WTC11 (cell line): Measurements from ENCODE around the gene ZNF503. TPM values are rescaled to one million over a fixed set of nuclear protein-coding genes. Genes with fewer than 3 reads are reported as not detected.

ENCODE experiments used
- ATAC-seq: fragments of 200-7000 bp; cut with Tn5 transposase; 2 replicates; pipeline ENCODE4 v1.10.0; 2021; ENCODE audit warnings: mild to moderate bottlenecking, moderate library complexity
- CTCF ChIA-PET: fragments of 300-600 bp; sonication (Branson Sonifier 250); formaldehyde crosslinking; loops from one replicate; lab custom pipeline; 2021; ENCODE audit warnings: antibody characterized with exemption; lab: Charles Lee
- POLR2A ChIA-PET: fragments of 350-600 bp; sonication (Branson Sonifier 250); formaldehyde crosslinking; loops from one replicate; lab custom pipeline; 2021; ENCODE audit warnings: antibody characterized with exemption; lab: Charles Lee
- DNase-seq: peaks from one replicate; pipeline ENCODE4 v3.0.0; 2021; ENCODE audit warnings: low spot score
- H3K27ac Mint-ChIP-seq: 2 replicates; pipeline ENCODE4 v1.8.0; 2021; ENCODE audit warnings: mixed read lengths
- H3K27me3 Mint-ChIP-seq: 2 replicates; pipeline ENCODE4 v1.8.0; 2021; ENCODE audit warnings: low read depth, mild to moderate bottlenecking, moderate library complexity, mixed read lengths
- H3K36me3 Mint-ChIP-seq: 2 replicates; pipeline ENCODE4 v1.8.0; 2021; ENCODE audit warnings: mixed read lengths
- H3K4me1 Mint-ChIP-seq: 2 replicates; pipeline ENCODE4 v1.8.0; 2022; ENCODE audit warnings: mixed read lengths
- H3K4me3 Mint-ChIP-seq: 2 replicates; pipeline ENCODE4 v1.8.0; 2021; ENCODE audit warnings: mild to moderate bottlenecking, moderate library complexity, mixed read lengths
- H3K9me3 Mint-ChIP-seq: 2 replicates; pipeline ENCODE4 v1.8.0; 2021; ENCODE audit warnings: mixed read lengths
- CREB1 ChIP-seq: sonication (generic); formaldehyde crosslinking; IDR thresholded peaks from 2 replicates; pipeline ENCODE4 v1.8.0; 2023; ENCODE audit warnings: mild to moderate bottlenecking, missing genetic modification reagents
- CREM ChIP-seq: sonication (generic); formaldehyde crosslinking; IDR thresholded peaks from 2 replicates; pipeline ENCODE4 v1.8.1; 2022; ENCODE audit warnings: mild to moderate bottlenecking, missing genetic modification reagents, moderate library complexity
- ESRRA ChIP-seq: sonication (generic); formaldehyde crosslinking; IDR thresholded peaks from 2 replicates; pipeline ENCODE4 v1.8.1; 2022; ENCODE audit warnings: mild to moderate bottlenecking, missing genetic modification reagents, borderline replicate concordance
- GRHL2 ChIP-seq: fragments of 250-450 bp; sonication (Bioruptor Pico); IDR thresholded peaks from 2 replicates; pipeline ENCODE4 v1.8.0; 2022; ENCODE audit warnings: mild to moderate bottlenecking, moderate library complexity; ENCODE audit not compliant: insufficient replicate concordance, severe bottlenecking
- HMGA2 ChIP-seq: fragments of 250-450 bp; sonication (Bioruptor Pico); IDR thresholded peaks from 2 replicates; pipeline ENCODE4 v1.4.0; 2021; ENCODE audit warnings: mild to moderate bottlenecking, moderate library complexity
- NFE2L1 ChIP-seq: sonication (generic); formaldehyde crosslinking; IDR thresholded peaks from 2 replicates; pipeline ENCODE4 v1.8.1; 2023; ENCODE audit warnings: missing genetic modification reagents
- OVOL2 ChIP-seq: fragments of 250-450 bp; sonication (Bioruptor Pico); IDR thresholded peaks from 2 replicates; pipeline ENCODE4 v1.9.0; 2021; ENCODE audit warnings: mild to moderate bottlenecking, borderline replicate concordance
- PREB ChIP-seq: sonication (generic); formaldehyde crosslinking; IDR thresholded peaks from 2 replicates; pipeline ENCODE4 v1.8.1; 2022; ENCODE audit warnings: mild to moderate bottlenecking, missing genetic modification reagents, moderate library complexity, borderline replicate concordance
- SMAD3 ChIP-seq: sonication (generic); formaldehyde crosslinking; IDR thresholded peaks from 2 replicates; pipeline ENCODE4 v1.8.0; 2022; ENCODE audit warnings: missing genetic modification reagents, mild to moderate bottlenecking, borderline replicate concordance
- TEAD1 ChIP-seq: sonication (generic); formaldehyde crosslinking; IDR thresholded peaks from 2 replicates; pipeline ENCODE4 v1.8.0; 2022; ENCODE audit warnings: mild to moderate bottlenecking, missing genetic modification reagents
- ZNF121 ChIP-seq: sonication (generic); formaldehyde crosslinking; IDR thresholded peaks from 2 replicates; pipeline ENCODE4 v1.8.0; 2023; ENCODE audit warnings: missing genetic modification reagents
- ZNF138 ChIP-seq: sonication (generic); formaldehyde crosslinking; conservative IDR thresholded peaks from 2 replicates; pipeline ENCODE4 v1.8.1; 2022; ENCODE audit warnings: mild to moderate bottlenecking, moderate library complexity, missing genetic modification reagents
- ZNF281 ChIP-seq: sonication (generic); formaldehyde crosslinking; IDR thresholded peaks from 2 replicates; pipeline ENCODE4 v1.8.0; 2023; ENCODE audit warnings: mild to moderate bottlenecking, missing genetic modification reagents
- ZNF396 ChIP-seq: fragments of 250-450 bp; sonication (Bioruptor Pico); IDR thresholded peaks from 2 replicates; pipeline ENCODE4 v1.8.0; 2021; ENCODE audit warnings: mild to moderate bottlenecking, moderate library complexity, borderline replicate concordance
- ZNF532 ChIP-seq: fragments of 250-450 bp; sonication (Bioruptor Pico); IDR thresholded peaks from 2 replicates; pipeline ENCODE4 v1.9.0; 2021; ENCODE audit warnings: mild to moderate bottlenecking, borderline replicate concordance
- total RNA-seq: library from RNA; stranded (reverse); gene quantifications from 3 replicates; pipeline ENCODE4 v1.2.3, GENCODE V29; 2021
- TF ChIP-seq, protein P1 (sequence below): sonication (generic); formaldehyde crosslinking; IDR thresholded peaks from 2 replicates; pipeline ENCODE4 v1.8.0; 2023; ENCODE audit warnings: missing genetic modification reagents, mild to moderate bottlenecking, borderline replicate concordance
- TF ChIP-seq, protein P2 (sequence below): fragments of 200-600 bp; IDR thresholded peaks from 2 replicates; pipeline ENCODE4 v1.8.0; 2022; ENCODE audit warnings: antibody characterized with exemption

The ZNF503 gene
- total RNA-seq, 1 experiment from 2014 or later, result 0.39 TPM

- Mint-ChIP-seq H3K9me3 (no peaks in the 10 kb centered on the region), H3K27ac (no peak overlapping the region), H3K4me1 (peaks cover 42% of the 10 kb centered on the region), H3K4me3 (no peak overlapping the region), H3K27me3 (peaks cover 92% of the 10 kb centered on the region), H3K36me3 (no peaks in the 10 kb centered on the region)
- CTCF ChIA-PET, result no interaction called here
- TF ChIP-seq CREB1 (CRISPR knock-in tag) (no peak), ZNF396 (CRISPR knock-in tag) (no peak), NFE2L1 (CRISPR knock-in tag) (no peak), OVOL2 (CRISPR knock-in tag) (no peak), SMAD3 (no peak)
- DNase-seq (no peak), ATAC-seq (no peak)
- POLR2A ChIA-PET, result no interaction called here
Observed at GRCh38 chr10:75428434-75429158, 27.0 kb upstream of the ZNF503 start.

- CTCF ChIA-PET, result no interaction called here
- no peak overlapping the region for H3K27ac Mint-ChIP-seq
- TF ChIP-seq, protein P1, sequence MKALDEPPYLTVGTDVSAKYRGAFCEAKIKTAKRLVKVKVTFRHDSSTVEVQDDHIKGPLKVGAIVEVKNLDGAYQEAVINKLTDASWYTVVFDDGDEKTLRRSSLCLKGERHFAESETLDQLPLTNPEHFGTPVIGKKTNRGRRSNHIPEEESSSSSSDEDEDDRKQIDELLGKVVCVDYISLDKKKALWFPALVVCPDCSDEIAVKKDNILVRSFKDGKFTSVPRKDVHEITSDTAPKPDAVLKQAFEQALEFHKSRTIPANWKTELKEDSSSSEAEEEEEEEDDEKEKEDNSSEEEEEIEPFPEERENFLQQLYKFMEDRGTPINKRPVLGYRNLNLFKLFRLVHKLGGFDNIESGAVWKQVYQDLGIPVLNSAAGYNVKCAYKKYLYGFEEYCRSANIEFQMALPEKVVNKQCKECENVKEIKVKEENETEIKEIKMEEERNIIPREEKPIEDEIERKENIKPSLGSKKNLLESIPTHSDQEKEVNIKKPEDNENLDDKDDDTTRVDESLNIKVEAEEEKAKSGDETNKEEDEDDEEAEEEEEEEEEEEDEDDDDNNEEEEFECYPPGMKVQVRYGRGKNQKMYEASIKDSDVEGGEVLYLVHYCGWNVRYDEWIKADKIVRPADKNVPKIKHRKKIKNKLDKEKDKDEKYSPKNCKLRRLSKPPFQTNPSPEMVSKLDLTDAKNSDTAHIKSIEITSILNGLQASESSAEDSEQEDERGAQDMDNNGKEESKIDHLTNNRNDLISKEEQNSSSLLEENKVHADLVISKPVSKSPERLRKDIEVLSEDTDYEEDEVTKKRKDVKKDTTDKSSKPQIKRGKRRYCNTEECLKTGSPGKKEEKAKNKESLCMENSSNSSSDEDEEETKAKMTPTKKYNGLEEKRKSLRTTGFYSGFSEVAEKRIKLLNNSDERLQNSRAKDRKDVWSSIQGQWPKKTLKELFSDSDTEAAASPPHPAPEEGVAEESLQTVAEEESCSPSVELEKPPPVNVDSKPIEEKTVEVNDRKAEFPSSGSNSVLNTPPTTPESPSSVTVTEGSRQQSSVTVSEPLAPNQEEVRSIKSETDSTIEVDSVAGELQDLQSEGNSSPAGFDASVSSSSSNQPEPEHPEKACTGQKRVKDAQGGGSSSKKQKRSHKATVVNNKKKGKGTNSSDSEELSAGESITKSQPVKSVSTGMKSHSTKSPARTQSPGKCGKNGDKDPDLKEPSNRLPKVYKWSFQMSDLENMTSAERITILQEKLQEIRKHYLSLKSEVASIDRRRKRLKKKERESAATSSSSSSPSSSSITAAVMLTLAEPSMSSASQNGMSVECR, result no peak
- no peak for TF ChIP-seq HMGA2
- TF ChIP-seq, all 79 proteins: peak for 0
- Mint-ChIP-seq H3K27me3 (peaks cover 92% of the 10 kb centered on the region), H3K36me3 (no peaks in the 10 kb centered on the region), H3K9me3 (peaks cover 4% of the 10 kb centered on the region; the same call in 1 of the 2 replicates), H3K4me3 (no peak overlapping the region), H3K4me1 (peaks cover 36% of the 10 kb centered on the region)
- no peak for DNase-seq
- POLR2A ChIA-PET, result no interaction called here
- ATAC-seq, result no peak
Observed at GRCh38 chr10:75427951-75428350, 26.4 kb upstream of the ZNF503 start.

- no peak overlapping the region for H3K4me3 Mint-ChIP-seq
- no peaks in the 10 kb centered on the region for H3K36me3 Mint-ChIP-seq
- peaks cover 26% of the 10 kb centered on the region for H3K4me1 Mint-ChIP-seq
- DNase-seq (no peak), ATAC-seq (no peak)
- H3K27ac Mint-ChIP-seq, result no peak overlapping the region
- CTCF ChIA-PET, result no interaction called here
- H3K9me3 Mint-ChIP-seq, result peaks cover 5% of the 10 kb centered on the region; the same call in 1 of the 2 replicates
- POLR2A ChIA-PET, result no interaction called here
- H3K27me3 Mint-ChIP-seq, result peaks cover 92% of the 10 kb centered on the region
- TF ChIP-seq CREM (CRISPR knock-in tag), result no peak
- TF ChIP-seq ZNF121 (CRISPR knock-in tag), result no peak
- TF ChIP-seq ESRRA (CRISPR knock-in tag), result no peak
- no peak for TF ChIP-seq ZNF281 (CRISPR knock-in tag)
- TF ChIP-seq, protein P2, sequence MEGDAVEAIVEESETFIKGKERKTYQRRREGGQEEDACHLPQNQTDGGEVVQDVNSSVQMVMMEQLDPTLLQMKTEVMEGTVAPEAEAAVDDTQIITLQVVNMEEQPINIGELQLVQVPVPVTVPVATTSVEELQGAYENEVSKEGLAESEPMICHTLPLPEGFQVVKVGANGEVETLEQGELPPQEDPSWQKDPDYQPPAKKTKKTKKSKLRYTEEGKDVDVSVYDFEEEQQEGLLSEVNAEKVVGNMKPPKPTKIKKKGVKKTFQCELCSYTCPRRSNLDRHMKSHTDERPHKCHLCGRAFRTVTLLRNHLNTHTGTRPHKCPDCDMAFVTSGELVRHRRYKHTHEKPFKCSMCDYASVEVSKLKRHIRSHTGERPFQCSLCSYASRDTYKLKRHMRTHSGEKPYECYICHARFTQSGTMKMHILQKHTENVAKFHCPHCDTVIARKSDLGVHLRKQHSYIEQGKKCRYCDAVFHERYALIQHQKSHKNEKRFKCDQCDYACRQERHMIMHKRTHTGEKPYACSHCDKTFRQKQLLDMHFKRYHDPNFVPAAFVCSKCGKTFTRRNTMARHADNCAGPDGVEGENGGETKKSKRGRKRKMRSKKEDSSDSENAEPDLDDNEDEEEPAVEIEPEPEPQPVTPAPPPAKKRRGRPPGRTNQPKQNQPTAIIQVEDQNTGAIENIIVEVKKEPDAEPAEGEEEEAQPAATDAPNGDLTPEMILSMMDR, result no peak
- TF ChIP-seq TEAD1 (CRISPR knock-in tag), result no peak
- TF ChIP-seq ZNF532, result no peak
- no peak for TF ChIP-seq PREB (CRISPR knock-in tag)
- no peak for TF ChIP-seq ZNF138 (CRISPR knock-in tag)
- TF ChIP-seq GRHL2 (CRISPR knock-in tag), result no peak
- TF ChIP-seq CREB1 (CRISPR knock-in tag), result no peak
Observed at GRCh38 chr10:75426880-75427279, 25.3 kb upstream of the ZNF503 start.
